NCI-H2107 treated with DMSO at 0.1 percent for 48 hours (cell line): ENCODE measurements around the gene NEO1.

Experiments used
- DNase-seq: peaks from one replicate; lab custom pipeline; 2025; ENCODE audit not compliant: unreplicated experiment; lab: John Stamatoyannopoulos, UW

NEO1 gene

GRCh38 chr15:73051807-73052652, at the start of gene NEO1:
NEO1 (plus strand) TSS chr15:73052463; CDS start chr15:73052676, 213 bp downstream.
- peak; percentile 23 for DNase-seq

GRCh38 chr15:73004462-73004861, 47.8 kb upstream of the NEO1 start:
- no peak for DNase-seq

GRCh38 chr15:73005032-73005431, 47.2 kb upstream of the NEO1 start:
- no peak for DNase-seq

GRCh38 chr15:73005446-73005845, 46.8 kb upstream of the NEO1 start:
- no peak for DNase-seq

- DNase-seq: no peak
Measured at GRCh38 chr15:73006523-73006922, 45.7 kb upstream of the NEO1 start.

- no peak for DNase-seq
Measured at GRCh38 chr15:73009066-73010056, 42.9 kb upstream of the NEO1 start.

- no peak for DNase-seq
Measured at GRCh38 chr15:73010154-73011152, 41.8 kb upstream of the NEO1 start.

- no peak for DNase-seq
Measured at GRCh38 chr15:73014904-73015303, 37.4 kb upstream of the NEO1 start.

GRCh38 chr15:73015493-73015892, 36.8 kb upstream of the NEO1 start:
- no peak for DNase-seq

GRCh38 chr15:73017987-73018386, 34.3 kb upstream of the NEO1 start:
- DNase-seq: no peak

- DNase-seq: no peak
Measured at GRCh38 chr15:73019154-73019553, 33.1 kb upstream of the NEO1 start.

- no peak for DNase-seq
Measured at GRCh38 chr15:73019601-73020146, 32.6 kb upstream of the NEO1 start.

GRCh38 chr15:73021139-73021621, 31.1 kb upstream of the NEO1 start:
- DNase-seq: no peak

GRCh38 chr15:73022161-73022560, 30.1 kb upstream of the NEO1 start:
- no peak for DNase-seq

- no peak for DNase-seq
Measured at GRCh38 chr15:73023071-73023470, 29.2 kb upstream of the NEO1 start.

GRCh38 chr15:73024168-73024567, 28.1 kb upstream of the NEO1 start:
- DNase-seq: no peak

GRCh38 chr15:73026511-73027054, 25.7 kb upstream of the NEO1 start:
- no peak for DNase-seq

- no peak for DNase-seq
Measured at GRCh38 chr15:73028031-73028430, 24.2 kb upstream of the NEO1 start.

GRCh38 chr15:73028831-73029451, 23.3 kb upstream of the NEO1 start:
- no peak for DNase-seq
